K562 treated with DMSO at 1 percent for 48 hours (cell line): ENCODE data around the gene LDB2. TPM values are rescaled to one million over a fixed set of nuclear protein-coding genes. Genes with fewer than 3 reads are reported as not detected.

Experiments used
- total RNA-seq: library from RNA; unstranded; fragments of 300-600 nt; gene quantifications from 2 replicates; pipeline ENCODE4 v1.2.3, GENCODE V29; 2022; ENCODE audit warnings: low replicate concordance; ENCODE audit errors: extremely low read depth

Gene LDB2
- not detected in 2 replicates for total RNA-seq

GRCh38 chr4:16897991-16898827 is at the start of gene LDB2:
LDB2 (minus strand) TSS chr4:16898645.

